Hematopoietic multipotent progenitor cell (in vitro differentiated cells): ENCODE results near the gene ZNF774. TPM values are rescaled to one million over a fixed set of nuclear protein-coding genes. Genes with fewer than 3 reads are reported as not detected.
"Not testable (repeated sequence)": the region's sequence is repeated elsewhere in the genome, so short reads cannot be mapped to it uniquely, and the experiment has no call there.

Source experiments
- DNase-seq, 3 donors: peaks; one replicate each; pipeline ENCODE4 v3.0.0-alpha.2; 2011 to 2015; ENCODE audit warnings: low read depth in 2 of 3, low spot score in 2 of 3
- total RNA-seq: library from RNA; depleted of rRNA; stranded (reverse); fragments of >200 nt; gene quantifications from one replicate; pipeline ENCODE4 v1.2.3, GENCODE V29; 2012

The ZNF774 gene
- total RNA-seq: 0.27 TPM

GRCh38 chr15:90352107-90352893 lies at the start of gene ZNF774:
Gene ZNF774, plus strand, starts transcription at chr15:90352284. Its CDS starts 2,377 bp downstream, at chr15:90354661.
- DNase-seq: peak; percentile 83 to 96 (median 94)

- DNase-seq: not testable (repeated sequence)
Measured at GRCh38 chr15:90305355-90305754, 46.7 kb upstream of the ZNF774 start.

- DNase-seq: no peak
Measured at GRCh38 chr15:90305932-90306331, 46.2 kb upstream of the ZNF774 start.

GRCh38 chr15:90306560-90306959 lies 45.5 kb upstream of the ZNF774 start:
- DNase-seq: peak in 1 of 3 donors; percentile 42

GRCh38 chr15:90307661-90308060 lies 44.4 kb upstream of the ZNF774 start:
- DNase-seq: no peak

GRCh38 chr15:90309020-90309419 lies 43.1 kb upstream of the ZNF774 start:
- no peak for DNase-seq

GRCh38 chr15:90315278-90315982 lies 36.7 kb upstream of the ZNF774 start:
- no peak for DNase-seq

GRCh38 chr15:90316139-90316538 lies 35.9 kb upstream of the ZNF774 start:
- DNase-seq: no peak

GRCh38 chr15:90318591-90318990 lies 33.5 kb upstream of the ZNF774 start:
- DNase-seq: no peak

GRCh38 chr15:90320062-90320884 lies 31.8 kb upstream of the ZNF774 start:
- peak; percentile 50 to 87 (median 76) for DNase-seq

GRCh38 chr15:90320885-90321278 lies 31.2 kb upstream of the ZNF774 start:
- no peak for DNase-seq

- no peak for DNase-seq
Measured at GRCh38 chr15:90322538-90322937, 29.5 kb upstream of the ZNF774 start.

GRCh38 chr15:90325726-90326125 lies 26.4 kb upstream of the ZNF774 start:
- no peak for DNase-seq

- no peak for DNase-seq
Measured at GRCh38 chr15:90326441-90326840, 25.6 kb upstream of the ZNF774 start.

GRCh38 chr15:90327311-90327710 lies 24.8 kb upstream of the ZNF774 start:
- no peak for DNase-seq

- DNase-seq: no peak
Measured at GRCh38 chr15:90334304-90334731, 17.8 kb upstream of the ZNF774 start.

- peak in 2 of 3 donors; percentile 44 to 73 for DNase-seq
Measured at GRCh38 chr15:90336705-90337141, 15.4 kb upstream of the ZNF774 start.

GRCh38 chr15:90337256-90337655 lies 14.8 kb upstream of the ZNF774 start:
- DNase-seq: no peak

- no peak for DNase-seq
Measured at GRCh38 chr15:90338532-90338931, 13.6 kb upstream of the ZNF774 start.

- no peak for DNase-seq
Measured at GRCh38 chr15:90340345-90340744, 11.7 kb upstream of the ZNF774 start.

- no peak for DNase-seq
Measured at GRCh38 chr15:90343302-90343790, 8.7 kb upstream of the ZNF774 start.
